Measurements from ENCODE around the gene PRKAR1B. TPM values are rescaled to one million over a fixed set of nuclear protein-coding genes. Genes with fewer than 3 reads are reported as not detected.

Gene PRKAR1B
- total RNA-seq, 1 experiment from 2014 or later: 43.3 TPM

- Histone ChIP-seq H3K79me1 (ENCODE audit: insufficient read depth, low read depth, low read length, poor library complexity, severe bottlenecking) (no peaks in the 10 kb centered on the region), H2AK5ac (ENCODE audit: insufficient read length, low read length) (no peak overlapping the region), H3K4ac (ENCODE audit: low read depth, low read length) (no peak overlapping the region), H3K14ac (ENCODE audit: insufficient read depth, low read length) (no peak overlapping the region; the same call in 1 of the 2 replicates), H3K4me1 (ENCODE audit: insufficient read depth, low read length) (no peaks in the 10 kb centered on the region; the same call in 1 of the 2 replicates), H2BK5ac (ENCODE audit: insufficient read length, low read length) (no peak overlapping the region), H3K56ac (ENCODE audit: insufficient read length, low read depth, low read length) (no peak overlapping the region), H2BK120ac (ENCODE audit: low read depth, low read length, poor library complexity, severe bottlenecking) (no peak overlapping the region), H3K79me2 (ENCODE audit: insufficient read depth, low read length) (no peaks in the 10 kb centered on the region; the same call in 1 of the 2 replicates), H3K23ac (ENCODE audit: insufficient read length, low read depth, low read length) (no peak overlapping the region), H4K20me1 (ENCODE audit: control insufficient read depth, insufficient read depth, insufficient read length) (no peaks in the 10 kb centered on the region), H2BK20ac (ENCODE audit: low read depth, low read length, poor library complexity, severe bottlenecking) (no peak overlapping the region), H3K27me3 (ENCODE audit: insufficient read depth, low read length) (no peaks in the 10 kb centered on the region), H3K27ac (ENCODE audit: insufficient read length, low read depth, low read length) (no peak overlapping the region), H3K23me2 (ENCODE audit: insufficient read length, low read depth, low read length, poor library complexity, severe bottlenecking) (no peaks in the 10 kb centered on the region), H2BK12ac (ENCODE audit: insufficient read length, low read depth, low read length) (no peak overlapping the region), H3K18ac (ENCODE audit: insufficient read length, low read depth, low read length) (no peak overlapping the region), H4K91ac (ENCODE audit: insufficient read length, low read depth, low read length) (no peak overlapping the region), H3K9me3 (ENCODE audit: control insufficient read depth, low read depth, low read length) (no peaks in the 10 kb centered on the region), H3T11ph (ENCODE audit: low read length) (no peak overlapping the region), H3K9ac (ENCODE audit: extremely low read depth, insufficient read length, low read length) (no peak overlapping the region), H4K8ac (replicated peaks; ENCODE audit: insufficient read length, low read depth, low read length) (no peak overlapping the region), H4K5ac (ENCODE audit: insufficient read length, low read depth, low read length) (no peak overlapping the region), H2BK15ac (ENCODE audit: low read depth, low read length) (no peak overlapping the region), H3K4me2 (ENCODE audit: insufficient read depth, insufficient read length, low read length) (no peak overlapping the region), H2AFZ (ENCODE audit: low read length) (no peak overlapping the region)
- Mint-ChIP-seq H3K4me1 (peaks cover 11 to 22% of the 10 kb centered on the region in 2 experiments), H3K4me3 (no peak overlapping the region), H3K27me3 (ENCODE audit: low read depth) (peaks cover 2% of the 10 kb centered on the region), H3K27ac (peak overlapping the region in 1 of 3 experiments; percentile 44; a peak in 1 of 7 replicates), H3K36me3 (ENCODE audit: insufficient read depth in 1 of 3, low read depth in 3 of 3) (peaks cover 4 to 8% (median 7%) of the 10 kb centered on the region in 3 experiments; a peak in 5 of 7 replicates), H3K9me3 (no peaks in the 10 kb centered on the region)
- WGBS (ENCODE audit: extremely low coverage, insufficient read length, low lambda C conversion rate): no CpG with 5 or more reads among the region's 40 CpGs
- DNase-seq: no peak
- no peak for TF ChIP-seq CTCF (conservative IDR thresholded peaks at IDR 0.05)
These were observed 156.9 kb downstream of the PRKAR1B start for GRCh38 chr7:569996-570800.
